HG02943 (cell line): ENCODE measurements around the gene TRPM7.
"Not testable (repeated sequence)": the region's sequence is repeated elsewhere in the genome, so short reads cannot be mapped to it uniquely, and the experiment has no call there.

ENCODE experiments used
- ATAC-seq: cut with Tn5 transposase; IDR thresholded peaks from one replicate; pipeline ENCODE4 v1.9.1; 2021; ENCODE audit warnings: mild to moderate bottlenecking, low read depth, moderate library complexity; ENCODE audit not compliant: unreplicated experiment

The TRPM7 gene

DNA sequence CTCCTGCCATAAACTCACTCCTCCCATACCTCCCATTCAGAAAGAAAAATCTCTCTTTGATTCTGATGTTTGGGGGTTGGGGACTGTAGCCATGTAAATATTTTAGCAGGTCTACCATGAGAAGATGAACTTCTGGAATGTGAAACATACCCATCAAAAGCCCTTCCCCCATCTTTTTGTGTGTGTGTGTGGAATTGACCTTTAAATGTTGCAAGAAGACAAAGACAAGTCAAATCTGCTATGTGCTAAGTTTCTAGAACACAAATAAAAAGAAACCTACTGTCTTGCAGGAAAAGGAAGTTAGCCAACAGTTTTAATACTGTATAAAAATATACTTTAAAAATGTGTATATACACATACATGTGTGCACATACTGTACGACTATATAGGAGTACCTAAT is 110.4 kb downstream of the TRPM7 start:
- ATAC-seq = no peak

DNA sequence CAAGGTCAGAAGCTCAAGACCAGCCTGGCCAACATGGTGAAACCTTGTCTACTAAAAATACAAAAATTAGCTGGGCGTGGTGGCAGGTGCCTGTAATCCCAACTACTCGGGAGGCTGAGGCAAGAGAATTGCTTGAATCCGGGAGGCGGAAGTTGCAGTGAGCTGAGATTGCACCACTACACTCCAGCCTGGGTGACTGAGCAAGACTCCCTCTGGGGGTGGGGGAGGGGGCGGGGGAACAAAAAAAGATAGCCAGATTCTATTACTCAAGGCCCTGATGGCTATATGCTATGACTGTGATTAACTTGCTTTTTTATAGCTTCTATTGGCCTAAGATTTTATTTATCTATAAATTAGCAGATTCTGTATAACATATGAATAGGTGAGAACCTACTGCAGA is 112.8 kb downstream of the TRPM7 start:
- ATAC-seq = not testable (repeated sequence)

DNA sequence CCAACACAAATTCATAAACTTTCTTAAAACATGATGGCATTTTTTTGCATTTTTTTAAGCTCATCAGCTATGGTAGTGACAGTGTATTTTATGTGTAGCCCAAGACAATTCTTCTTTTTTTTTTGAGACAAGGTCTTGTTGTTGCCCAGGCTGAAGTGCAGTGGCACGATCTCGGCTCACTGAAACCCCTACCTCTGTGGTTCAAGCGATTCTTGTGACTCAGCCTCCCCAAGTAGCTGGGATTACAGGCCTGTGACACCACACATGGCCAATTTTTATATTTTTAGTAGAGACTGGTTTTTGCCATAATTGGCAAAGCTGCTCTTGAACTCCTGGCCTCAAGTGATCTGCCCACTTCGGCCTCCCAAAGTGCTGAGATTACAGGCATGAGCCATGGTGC is 122.8 kb downstream of the TRPM7 start:
- no peak for ATAC-seq

DNA sequence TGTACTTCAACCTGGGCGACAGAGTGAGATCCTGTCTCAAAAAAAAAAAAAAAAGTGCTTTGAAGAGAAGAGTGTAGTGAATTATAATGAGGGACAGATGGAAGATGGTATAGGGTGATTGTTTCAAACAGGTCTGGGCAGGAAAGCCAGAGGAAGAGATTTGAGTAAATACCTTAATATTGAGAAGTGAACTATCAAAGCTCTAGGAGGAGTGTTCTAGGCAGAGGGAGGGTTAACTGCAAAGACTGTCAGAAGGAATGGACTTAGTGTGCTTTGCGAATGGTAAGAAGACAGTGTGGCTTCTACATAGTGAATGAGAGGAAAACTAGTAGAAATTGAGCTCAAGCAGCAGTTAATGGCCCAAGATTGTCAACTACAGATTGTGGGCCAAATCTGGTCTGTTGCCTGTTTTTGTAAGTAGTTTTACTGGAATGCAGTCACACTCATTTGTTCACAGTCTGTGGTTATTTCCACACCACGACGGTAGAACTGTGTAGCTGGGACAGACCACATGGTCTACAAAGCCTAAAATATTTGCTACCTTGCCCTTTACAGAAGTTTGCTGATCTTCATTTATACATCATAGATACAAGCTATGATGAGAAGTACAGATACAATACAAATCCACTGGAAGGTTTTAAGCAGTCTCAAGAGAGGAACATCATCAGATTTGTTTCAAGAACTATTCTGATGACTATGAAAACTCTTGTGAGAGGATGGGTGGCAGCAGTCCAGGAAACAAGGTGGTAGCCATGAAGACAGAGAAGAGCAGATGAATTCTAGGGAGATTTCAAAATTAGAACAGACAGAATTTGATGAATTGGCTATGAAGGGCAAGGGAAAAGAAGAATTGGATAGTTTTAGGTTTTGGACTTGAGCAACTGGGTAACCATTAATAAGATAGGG is 123.6 kb downstream of the TRPM7 start:
- no peak for ATAC-seq

DNA sequence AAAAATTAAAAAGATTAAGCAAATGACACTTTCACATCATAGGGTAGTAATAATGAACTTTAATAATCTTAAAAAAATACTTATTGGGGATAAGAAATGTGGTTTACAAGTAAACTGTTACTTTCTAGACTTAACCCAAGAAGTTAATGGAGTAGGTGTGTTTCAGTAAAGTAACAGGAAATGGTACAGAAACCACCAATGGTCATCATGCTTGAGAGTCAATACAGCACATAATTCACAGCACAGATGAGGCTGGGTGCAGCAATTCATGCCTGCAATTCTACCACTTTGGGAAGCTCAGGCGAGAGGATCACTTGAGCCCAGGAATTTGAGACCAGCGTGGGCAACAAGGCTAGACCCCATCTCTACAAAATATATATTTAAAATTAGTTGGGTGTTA is 128.6 kb downstream of the TRPM7 start:
- no peak for ATAC-seq

DNA sequence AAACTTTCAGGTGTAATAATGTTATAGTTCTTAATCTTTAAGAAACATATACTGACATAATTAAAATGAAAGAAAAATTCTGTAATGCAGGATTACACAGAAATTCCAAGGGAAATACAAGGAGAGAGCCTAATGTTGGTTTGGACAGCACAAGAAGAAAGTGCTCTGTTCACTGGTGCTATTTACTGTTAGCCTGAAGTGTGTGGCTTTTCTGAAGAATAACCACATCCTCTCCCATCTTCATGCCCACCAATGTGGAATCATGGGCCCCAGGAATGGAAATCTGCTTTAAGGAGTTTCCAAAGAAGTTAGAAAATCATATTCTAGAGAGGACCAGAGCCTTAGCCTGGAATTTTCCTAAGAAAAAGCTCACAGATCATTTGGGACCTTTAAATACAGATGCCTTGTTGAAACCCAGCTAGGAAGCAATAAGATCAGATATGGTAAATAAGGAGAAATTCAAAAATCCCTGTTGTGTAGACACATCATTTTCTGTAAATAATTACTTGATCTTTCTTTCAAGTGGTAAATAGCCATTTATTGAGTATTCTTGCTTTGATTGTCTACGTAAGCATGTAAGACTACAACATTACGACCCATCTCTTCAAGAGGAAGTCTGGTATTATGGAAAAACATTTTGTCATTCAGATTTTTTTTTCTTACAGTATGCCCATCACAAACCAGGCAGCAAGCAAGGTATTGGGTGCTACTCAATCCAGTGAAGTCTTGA is 129.8 kb downstream of the TRPM7 start:
- ATAC-seq = no peak

DNA sequence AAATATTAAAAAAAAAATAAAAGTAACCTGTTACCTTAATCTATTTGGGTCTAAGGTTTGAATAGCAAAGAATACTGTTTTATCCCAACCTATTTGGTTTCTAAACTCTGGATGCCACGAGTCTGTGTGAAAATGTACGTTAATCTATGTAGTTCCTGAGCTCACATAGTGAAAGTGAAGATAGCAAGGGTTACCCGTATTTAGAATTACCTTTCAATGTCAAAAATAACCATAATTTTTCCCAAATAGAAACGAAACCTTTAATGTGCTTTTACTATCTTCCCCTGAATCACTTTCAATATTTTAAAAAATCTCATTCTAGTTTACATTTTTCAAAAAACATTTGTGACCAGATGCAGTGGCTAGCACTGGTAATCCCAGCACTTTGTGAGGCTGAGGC is 134.4 kb downstream of the TRPM7 start:
- ATAC-seq = no peak

DNA sequence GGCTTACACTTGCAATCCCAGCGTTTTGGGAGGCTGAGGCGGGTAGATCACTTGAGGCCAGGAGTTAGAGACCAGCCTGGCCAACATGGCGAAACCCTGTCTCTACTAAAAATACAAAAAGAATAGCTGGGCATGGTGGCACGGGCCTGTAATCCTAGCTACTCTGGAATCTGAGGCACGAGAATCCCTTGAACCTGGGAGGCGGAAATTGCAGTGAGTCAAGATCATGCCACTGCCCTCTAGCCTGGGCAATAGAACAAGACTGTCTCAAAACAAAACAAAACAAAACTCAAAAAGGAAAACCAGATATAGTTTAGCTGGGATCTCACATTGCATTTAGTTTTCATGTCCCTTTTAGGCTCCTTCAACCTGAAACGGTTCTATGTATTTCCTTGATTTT is 137.3 kb downstream of the TRPM7 start:
- ATAC-seq = no peak

DNA sequence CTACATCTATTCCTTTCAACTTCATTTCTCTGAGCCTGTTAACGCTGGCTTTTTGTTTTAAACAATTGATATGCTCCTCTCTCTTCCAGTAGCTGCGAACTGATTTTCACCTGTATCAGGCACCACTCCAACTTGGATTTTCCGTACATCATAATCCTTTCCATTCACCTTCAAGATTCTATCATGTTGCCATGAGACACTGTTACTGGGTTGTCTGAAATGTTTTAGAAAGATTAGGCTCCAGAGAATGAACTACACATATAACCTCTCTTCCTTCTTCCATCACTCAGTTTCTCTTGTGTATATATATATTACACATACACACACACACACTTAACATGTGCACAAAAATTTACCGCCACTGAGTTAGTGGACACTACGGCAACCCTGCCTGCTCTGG is 140.0 kb downstream of the TRPM7 start, which contains the start of gene USP50:
TSS of gene USP50 (minus strand) at position 101 of the 400 bp plus-strand sequence. CDS start 141 bp downstream, outside the sequence.
- no peak for ATAC-seq

DNA sequence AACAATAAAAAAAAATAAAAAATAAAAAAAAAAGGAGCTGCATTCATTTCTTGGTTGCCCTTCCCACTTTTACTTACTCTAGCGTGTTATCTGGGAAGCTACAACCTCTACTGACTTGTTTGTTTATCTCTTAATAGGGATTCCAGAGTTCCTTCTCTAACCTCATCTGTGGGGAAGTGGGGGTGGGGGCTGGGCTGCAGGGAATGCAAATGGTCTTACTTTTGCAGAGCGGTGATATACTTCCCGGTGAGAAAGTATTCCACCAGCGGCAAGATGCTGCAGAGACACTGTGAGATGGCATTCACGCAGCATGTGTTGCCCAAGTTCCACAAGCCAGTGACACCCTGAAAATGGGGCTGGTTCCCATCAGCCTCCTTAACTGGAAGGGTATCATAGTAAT is 142.2 kb downstream of the TRPM7 start:
- no peak for ATAC-seq

DNA sequence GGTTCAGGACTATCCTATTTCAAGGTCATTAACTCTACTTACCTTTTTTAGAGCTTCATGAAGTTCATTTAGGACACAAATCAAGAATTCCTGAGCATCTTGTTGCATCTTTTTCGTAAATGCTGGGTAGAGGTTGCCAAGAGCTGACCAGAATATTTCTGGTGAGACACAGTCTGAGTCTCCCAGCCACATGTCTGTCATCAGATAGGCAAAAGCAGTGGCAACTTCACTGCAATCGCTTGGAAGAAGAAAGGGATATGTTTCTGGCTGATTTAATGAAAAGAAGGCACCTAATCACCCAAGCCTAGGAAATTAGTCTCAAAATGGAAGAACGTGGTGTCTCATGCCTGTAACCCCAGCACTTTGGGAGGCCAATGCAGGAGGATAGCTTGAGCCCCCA is 143.0 kb downstream of the TRPM7 start:
- ATAC-seq = no peak

DNA sequence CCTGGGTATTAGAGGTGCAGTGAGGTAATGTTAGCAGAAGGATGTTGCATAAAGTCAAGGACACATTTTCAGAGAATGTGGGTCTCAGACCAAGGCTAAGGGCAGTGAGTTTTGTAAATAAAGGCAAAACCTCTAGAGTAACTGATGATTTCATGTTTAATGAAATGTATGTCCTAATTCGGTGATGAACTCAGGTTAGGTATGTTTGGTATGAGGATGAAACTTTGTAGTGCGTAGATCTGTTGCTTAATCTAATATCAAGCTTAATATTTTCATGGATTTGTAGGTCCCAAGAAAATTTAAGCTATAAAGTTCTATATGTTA is 143.7 kb downstream of the TRPM7 start:
- ATAC-seq = no peak

DNA sequence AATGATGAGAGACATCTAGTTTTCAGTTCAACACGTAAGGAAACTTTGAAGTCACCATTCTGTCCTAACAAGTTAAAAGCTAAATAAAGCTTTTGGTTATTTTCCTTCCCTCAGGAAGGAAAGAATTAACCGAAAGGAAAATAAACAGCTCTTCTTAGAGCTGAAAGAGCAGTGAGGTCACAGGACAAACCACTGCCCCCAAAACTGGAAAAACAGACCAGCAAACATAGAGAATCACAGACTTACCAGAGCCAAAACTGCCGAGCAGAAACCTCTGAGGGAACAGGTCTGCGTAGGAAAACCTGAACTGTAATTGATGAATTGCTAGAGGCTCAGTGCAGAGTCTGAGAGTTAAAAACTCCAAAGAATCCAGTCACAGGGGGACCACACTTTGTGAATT is 154.8 kb downstream of the TRPM7 start:
- no peak for ATAC-seq

DNA sequence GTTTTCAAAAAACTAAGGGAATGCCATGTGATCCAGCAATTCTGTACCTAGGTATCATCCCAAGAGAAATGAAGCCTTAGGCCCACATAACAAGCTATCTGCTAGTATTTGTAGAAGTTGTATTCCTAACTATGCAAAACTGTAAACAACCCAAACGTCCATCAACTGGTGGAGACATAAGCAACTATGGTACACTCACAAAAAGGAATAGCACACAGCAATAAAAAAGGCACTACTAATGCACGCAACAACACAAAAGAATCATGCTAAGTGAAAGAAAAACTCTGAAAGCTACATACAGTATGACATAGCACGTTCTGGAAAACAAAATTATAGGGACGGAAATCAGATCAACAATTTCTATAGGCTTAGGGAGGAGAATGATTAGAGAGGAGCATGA is 155.4 kb downstream of the TRPM7 start:
- ATAC-seq = no peak

DNA sequence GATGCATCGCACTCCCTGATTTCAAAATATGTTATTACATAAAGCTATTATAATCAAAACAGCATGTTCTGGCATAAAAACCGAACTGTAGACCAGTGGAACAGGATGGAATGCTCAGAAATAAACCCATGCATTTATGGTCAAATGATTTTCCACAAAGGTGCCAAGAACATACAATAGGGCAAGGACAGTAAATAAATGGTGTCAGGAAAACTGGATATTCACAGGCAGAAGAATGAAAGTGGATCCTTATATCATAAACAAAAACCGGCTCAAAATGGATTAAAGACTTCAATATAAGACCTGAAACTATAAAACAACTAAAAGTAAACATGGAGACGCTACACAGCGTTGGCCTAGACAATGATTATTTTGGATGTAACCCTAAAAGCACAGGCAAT is 162.7 kb downstream of the TRPM7 start:
- ATAC-seq = no peak

DNA sequence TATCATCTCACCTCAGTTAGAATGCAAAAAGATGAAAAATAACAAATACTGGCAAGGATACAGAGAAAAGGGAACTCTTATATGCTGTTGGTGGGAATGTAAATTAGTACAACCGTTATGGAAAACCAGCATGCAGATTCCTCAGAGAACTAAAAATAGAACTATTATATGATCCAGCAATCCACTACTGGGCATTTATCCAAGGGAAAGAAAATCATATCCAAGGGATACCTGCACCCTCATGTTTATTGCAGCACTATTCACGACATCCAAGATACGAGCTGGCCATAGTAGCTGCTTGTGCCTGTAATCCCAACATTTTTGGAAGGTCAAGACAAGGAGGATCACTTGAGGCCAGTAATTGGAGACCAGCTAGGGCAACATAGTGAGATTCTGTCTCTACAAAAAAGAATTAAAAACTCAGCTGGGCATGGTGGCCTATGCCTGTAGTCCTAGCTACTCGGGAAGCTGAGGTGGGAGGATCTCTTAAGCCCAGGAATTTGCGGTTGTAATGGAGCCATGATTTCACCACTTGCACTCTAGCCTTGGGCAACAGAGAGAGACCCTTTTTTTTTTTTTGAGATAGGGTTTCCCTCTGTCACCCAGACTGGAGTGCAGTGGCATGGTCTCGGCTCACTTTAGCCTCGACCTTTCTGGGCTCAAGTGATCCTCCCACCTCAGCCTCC is 166.7 kb downstream of the TRPM7 start:
- no peak for ATAC-seq

DNA sequence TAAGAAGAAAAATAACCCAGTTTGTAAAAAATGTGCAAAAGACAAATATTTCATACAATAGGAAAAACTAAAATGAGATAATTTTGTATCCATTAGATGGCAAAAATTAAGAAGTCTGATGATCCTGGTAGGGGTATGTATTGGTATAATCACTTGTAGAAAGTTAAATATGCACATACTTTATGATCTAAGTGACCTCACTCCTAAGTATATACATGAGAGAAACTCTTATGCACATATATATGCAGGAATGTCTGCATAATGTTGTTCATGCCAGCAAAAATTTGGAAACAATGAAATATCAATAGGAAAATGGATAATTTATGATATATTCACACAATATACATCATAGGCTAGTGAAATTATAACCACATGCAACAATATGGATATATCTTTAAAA is 173.6 kb downstream of the TRPM7 start:
- ATAC-seq = no peak
